ENCODE measurements around the gene FAM53C. TPM values are rescaled to one million over a fixed set of nuclear protein-coding genes. Genes with fewer than 3 reads are reported as not detected.

Gene FAM53C
- total and polyA plus RNA-seq, 10 of the 15 experiments (the other 5 are each of a cell fraction or from before 2014, with no cell fraction given): 8.0 to 31.3 (median 24.0) TPM

- TF ChIP-seq NKRF (conservative IDR thresholded peaks at IDR 0.05) (peak; percentile 68; the same call in 1 of the 2 replicates), SMC3 (IDR thresholded peaks at IDR 0.05; ENCODE audit: borderline replicate concordance, low read length) (no peak), NFXL1 (IDR thresholded peaks at IDR 0.05; ENCODE audit: borderline replicate concordance) (no peak), POLR2AphosphoS5 (IDR thresholded peaks at IDR 0.05; ENCODE audit: low read length) (no peak; the same call in 1 of the 2 replicates), IRF4 (IDR thresholded peaks at IDR 0.05; ENCODE audit: low read depth, low read length) (no peak), BHLHE40 (IDR thresholded peaks at IDR 0.05; ENCODE audit: borderline replicate concordance in 1 of 2, low read depth in 2 of 2, low read length in 1 of 2) (peak; percentile 36 to 96; a peak in 2 of 4 replicates), MTA3 (IDR thresholded peaks at IDR 0.05; ENCODE audit: borderline replicate concordance, low read length) (no peak), CHD1 (IDR thresholded peaks at IDR 0.05; ENCODE audit: low read depth, low read length) (no peak), TBL1XR1 (IDR thresholded peaks at IDR 0.05; ENCODE audit: low read depth, low read length) (no peak), CEBPZ (IDR thresholded peaks at IDR 0.05; ENCODE audit: low read depth, low read length) (no peak), USF1 (IDR thresholded peaks at IDR 0.05; ENCODE audit: borderline replicate concordance, extremely low read length, insufficient read depth, low read depth, low read length) (peak; percentile 2), EP300 (IDR thresholded peaks at IDR 0.05; ENCODE audit: borderline replicate concordance in 1 of 2, control insufficient read depth in 1 of 2, low read depth in 2 of 2, low read length in 2 of 2) (no peak), HDAC2 (IDR thresholded peaks at IDR 0.05) (no peak), ZNF24 (IDR thresholded peaks at IDR 0.05) (peak; percentile 64; the same call in 1 of the 2 replicates)
- TF ChIP-seq, protein P1, sequence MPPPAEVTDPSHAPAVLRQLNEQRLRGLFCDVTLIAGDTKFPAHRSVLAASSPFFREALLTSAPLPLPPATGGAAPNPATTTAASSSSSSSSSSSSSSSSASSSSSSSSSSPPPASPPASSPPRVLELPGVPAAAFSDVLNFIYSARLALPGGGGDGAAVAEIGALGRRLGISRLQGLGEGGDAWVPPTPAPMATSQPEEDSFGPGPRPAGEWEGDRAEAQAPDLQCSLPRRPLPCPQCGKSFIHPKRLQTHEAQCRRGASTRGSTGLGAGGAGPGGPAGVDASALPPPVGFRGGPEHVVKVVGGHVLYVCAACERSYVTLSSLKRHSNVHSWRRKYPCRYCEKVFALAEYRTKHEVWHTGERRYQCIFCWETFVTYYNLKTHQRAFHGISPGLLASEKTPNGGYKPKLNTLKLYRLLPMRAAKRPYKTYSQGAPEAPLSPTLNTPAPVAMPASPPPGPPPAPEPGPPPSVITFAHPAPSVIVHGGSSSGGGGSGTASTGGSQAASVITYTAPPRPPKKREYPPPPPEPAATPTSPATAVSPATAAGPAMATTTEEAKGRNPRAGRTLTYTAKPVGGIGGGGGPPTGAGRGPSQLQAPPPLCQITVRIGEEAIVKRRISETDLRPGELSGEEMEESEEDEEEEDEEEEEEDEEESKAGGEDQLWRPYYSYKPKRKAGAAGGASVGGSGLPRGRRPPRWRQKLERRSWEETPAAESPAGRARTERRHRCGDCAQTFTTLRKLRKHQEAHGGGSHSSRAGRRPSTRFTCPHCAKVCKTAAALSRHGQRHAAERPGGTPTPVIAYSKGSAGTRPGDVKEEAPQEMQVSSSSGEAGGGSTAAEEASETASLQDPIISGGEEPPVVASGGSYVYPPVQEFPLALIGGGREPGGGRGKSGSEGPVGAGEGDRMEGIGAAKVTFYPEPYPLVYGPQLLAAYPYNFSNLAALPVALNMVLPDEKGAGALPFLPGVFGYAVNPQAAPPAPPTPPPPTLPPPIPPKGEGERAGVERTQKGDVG (CRISPR knock-in tag; IDR thresholded peaks at IDR 0.05): no peak
- TF ChIP-seq, protein P2, sequence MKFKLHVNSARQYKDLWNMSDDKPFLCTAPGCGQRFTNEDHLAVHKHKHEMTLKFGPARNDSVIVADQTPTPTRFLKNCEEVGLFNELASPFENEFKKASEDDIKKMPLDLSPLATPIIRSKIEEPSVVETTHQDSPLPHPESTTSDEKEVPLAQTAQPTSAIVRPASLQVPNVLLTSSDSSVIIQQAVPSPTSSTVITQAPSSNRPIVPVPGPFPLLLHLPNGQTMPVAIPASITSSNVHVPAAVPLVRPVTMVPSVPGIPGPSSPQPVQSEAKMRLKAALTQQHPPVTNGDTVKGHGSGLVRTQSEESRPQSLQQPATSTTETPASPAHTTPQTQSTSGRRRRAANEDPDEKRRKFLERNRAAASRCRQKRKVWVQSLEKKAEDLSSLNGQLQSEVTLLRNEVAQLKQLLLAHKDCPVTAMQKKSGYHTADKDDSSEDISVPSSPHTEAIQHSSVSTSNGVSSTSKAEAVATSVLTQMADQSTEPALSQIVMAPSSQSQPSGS (IDR thresholded peaks at IDR 0.05; ENCODE audit: low read length): no peak
These were observed 485 bp downstream of the FAM53C start (continued) for GRCh38 chr5:138338411-138339090.

All from GM12878 (cell line).